ENCODE data around the gene FSD1L.

FSD1L gene

DNA sequence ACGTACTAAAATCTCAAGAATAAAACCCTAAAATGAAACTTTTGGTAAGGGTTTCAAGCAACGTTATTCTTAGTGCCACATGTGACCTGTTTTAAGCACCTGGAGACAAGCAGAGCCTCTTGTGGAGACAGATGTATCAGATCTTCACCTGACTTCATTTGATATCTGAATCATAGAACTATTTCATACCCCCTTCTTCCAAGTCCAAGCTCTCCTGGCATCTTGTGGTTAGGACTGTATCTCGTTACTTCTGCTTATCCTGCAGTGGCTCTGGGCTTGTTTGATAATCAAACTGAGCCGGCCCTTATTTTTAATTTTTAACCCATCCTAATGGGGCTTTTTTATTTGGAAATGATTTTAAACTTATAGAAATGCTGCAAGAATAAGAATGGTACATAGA, 11.1 kb upstream of the FSD1L start:
- no peak for DNase-seq

GRCh38 chr9:105437704-105438103, 10.1 kb upstream of the FSD1L start:
- DNase-seq, result no peak

DNA sequence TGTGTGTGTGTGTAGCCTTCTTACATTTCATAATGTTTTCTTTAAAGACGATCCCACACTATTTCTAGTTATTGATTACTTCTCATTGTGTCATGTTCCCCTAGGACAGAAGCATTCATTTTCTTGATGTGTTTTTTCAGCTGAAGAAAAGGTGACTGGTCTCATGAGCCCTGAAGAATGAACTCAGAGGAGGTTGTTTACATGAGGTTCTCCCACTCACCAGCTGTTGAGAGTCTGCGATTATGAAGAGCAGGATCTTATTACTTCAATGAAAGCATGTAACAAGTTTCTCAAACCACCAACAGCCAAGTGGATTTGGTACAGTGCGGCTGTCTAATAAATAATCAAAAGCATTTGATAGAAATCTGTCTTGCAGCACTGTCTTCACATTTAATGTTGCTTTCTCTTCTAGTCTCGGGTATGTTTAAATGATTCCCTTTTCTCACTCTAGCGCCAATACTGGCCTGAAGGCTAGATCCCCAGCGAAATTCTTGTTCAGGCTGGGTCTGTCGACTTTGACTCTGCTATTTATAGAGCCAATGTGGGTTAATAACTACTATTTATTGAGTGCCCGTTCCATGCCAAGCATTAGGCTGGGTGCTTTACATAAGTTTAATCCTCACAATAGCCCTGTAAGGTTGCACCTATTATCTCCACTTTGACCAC, 9.6 kb upstream of the FSD1L start:
- DNase-seq, result no peak

DNA sequence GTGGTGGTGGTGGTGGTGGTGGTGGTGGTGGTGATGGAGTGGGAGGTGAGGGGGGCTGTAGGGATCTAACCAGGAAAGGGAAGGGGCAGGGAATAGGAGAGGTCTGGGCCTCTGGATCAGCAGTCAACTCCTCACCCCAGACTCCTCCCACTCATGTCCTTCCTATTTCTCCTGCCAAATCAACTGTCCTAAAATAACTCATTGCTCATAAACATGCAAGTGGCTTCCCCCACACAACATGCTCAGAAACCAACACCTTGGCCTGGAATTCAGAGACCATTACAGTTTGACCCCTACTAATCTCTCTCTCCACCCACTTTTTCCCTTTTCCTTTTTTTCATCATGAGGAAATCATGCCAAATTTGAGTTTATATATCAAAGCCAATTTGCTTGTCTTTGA, 8.4 kb upstream of the FSD1L start:
- no peak for DNase-seq

GRCh38 chr9:105441616-105442160, 6.1 kb upstream of the FSD1L start:
- no peak for DNase-seq

DNA sequence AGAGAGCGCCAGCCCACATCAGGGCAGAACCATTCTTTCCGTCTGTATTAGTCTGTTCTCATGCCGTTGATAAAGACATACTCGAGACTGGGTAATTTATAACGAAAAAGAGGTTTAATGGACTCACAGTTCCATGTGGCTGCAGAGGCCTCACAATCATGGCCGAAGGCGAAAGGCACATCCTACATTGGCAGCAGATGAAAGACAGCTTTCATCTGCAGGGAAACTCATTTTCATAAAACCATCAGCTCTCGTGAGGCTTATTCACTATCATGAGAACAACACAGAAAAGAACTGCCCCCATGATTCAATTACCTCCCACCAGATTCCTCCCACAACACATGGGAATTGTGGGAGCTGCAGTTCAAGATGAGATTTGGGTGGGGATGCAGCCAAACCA, 4.7 kb upstream of the FSD1L start:
- DNase-seq, result no peak

DNA sequence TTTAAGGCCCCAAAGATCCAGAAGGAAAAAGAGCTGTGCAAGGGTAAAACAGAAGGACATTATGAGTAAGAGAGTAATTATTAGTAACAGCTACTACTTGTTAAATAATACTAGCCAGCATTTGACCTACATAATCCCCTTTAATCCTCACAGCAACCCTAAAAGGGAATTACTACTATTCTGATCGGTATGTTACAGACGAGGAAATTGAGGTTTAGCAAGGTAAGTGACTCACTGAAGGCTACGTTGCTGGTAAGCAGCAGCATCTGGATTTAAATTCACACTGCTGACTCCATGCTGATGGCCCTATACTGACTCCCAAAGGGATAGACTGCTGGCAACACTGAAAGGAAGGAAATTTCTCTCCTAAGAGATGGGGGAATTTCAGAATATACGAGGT, 3.7 kb upstream of the FSD1L start:
- peak; percentile 18 for DNase-seq

GRCh38 chr9:105445203-105445881, 2.5 kb upstream of the FSD1L start:
- DNase-seq, result no peak

DNA sequence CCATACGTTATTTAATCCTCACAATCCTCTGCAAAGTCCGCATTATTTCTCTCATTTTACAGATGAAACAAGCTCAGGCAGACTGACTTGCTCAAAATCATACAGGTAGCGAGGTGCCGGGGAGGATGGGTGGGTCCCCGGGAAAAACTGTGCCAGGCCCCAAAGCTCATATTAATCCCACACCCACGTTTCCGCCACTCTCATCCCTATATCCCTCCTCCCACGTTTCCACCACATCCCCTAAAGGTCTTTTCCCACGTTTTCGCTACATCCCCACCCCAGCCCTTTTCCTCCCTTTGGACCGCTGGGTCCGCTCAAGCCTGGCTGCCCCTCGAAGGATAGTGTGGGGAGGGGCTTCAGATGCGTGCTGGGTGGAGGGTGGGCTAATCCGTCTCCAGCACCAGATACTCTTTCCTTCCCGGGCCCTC, 434 bp upstream of the FSD1L start:
- DNase-seq, result no peak

DNA sequence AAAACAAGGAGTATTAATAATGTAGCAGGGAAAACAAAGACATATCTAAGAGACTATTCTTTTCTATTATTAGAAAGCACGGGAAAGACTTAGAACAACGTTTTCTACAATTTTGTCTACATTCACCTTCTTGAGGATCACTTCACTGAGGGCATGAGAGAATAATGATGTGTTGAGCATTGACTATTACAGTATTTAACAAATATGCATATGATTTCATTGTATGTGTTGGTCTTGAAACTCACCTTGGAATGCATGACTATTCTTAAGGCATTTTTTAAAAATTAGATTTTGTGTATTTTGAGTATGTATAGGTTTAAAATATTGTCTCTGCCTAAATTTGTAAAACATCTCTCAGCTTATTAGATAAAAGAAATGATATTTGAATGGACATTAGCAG, 1.2 kb downstream of the FSD1L start:
- DNase-seq, result no peak

GRCh38 chr9:105452185-105452584, 4.4 kb downstream of the FSD1L start:
- DNase-seq, result no peak

DNA sequence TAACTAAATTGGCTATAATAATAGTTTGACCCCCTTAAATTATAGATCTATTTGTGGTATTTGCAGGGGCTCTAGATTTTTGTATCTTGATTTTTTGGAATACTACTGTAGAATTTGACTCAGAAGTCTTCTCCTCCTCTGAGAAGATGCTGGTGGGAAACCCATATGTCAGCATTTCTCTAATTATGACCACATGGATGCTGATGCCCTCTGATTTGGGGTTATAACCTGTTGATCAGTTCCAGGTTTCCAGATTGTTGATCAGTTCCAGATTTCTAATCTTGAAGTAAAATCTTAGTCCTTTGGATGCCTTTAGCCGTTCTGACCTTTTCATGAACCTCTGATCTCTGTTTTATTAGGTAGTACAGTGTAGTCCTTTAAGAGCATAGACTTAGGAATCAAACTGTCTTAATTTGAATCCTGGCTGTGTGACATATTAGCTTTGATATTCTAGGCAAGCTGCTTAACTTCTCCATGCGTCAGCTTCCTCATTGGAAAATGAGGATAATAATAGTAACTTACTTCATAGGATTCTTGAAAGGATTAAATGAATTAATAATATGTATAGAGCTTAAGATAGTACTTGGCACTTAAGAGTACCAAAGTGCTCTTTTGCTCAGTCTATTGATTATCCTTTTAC, 8.1 kb downstream of the FSD1L start:
- no peak for DNase-seq

DNA sequence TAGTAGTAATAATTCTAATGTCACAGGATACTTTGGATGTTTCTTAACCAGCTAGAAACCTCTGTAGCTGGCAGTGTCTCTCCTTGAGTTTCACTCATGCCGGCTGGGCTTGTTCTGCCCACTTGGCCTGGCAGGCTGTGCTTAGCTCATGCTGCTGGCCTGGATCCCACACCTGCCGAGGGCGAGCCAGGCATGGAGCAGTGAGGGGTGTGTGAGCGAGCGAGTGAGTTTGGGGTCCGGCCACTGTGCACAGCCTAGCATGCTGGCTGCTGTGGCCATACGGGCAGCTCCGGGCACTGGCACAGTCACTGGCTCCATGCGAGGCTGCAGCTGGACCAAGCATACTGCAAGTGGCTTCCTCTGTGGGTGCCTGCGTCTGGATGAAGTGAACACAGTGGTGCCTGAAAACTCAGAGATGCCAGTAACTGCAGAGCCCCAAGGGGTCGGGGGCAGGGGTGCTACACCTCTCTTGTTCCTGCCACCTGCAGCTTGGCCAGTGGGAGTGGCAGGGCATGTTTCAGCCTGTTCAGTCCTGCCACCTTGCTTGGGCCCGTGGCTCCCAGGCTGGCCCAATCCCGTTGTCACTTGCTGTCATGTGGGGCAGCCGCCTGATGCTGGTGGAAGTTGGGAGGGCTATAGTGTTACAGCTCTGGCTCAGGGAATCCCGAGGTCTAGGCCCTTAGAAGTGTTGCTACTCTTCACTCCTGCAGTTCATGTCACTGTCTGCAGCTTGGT, 9.9 kb downstream of the FSD1L start:
- no peak for DNase-seq

GRCh38 chr9:105458404-105458803, 10.6 kb downstream of the FSD1L start:
- no peak for DNase-seq

DNA sequence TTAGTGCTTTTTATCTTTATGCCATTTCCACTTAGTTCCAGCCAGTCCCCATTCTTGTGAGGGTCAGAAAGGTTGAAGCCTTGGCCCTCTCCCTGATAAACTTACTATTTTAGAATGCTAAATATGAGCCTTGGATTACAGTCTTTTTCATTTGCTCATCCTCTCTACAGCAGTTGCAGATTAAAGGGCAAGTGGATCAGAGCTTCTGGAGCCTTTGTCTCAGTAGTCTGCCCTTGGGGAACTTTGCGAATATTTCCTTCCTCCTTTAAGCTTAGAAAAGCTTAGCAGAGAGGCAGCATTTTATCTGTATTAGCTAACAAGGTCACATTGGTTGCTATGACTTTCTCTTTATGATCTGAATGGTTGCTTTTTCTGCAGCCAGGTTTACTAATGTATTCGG, 11.5 kb downstream of the FSD1L start:
- DNase-seq, result no peak

- no peak for DNase-seq
Observed at GRCh38 chr9:105466898-105467455, 19.1 kb downstream of the FSD1L start.

DNA sequence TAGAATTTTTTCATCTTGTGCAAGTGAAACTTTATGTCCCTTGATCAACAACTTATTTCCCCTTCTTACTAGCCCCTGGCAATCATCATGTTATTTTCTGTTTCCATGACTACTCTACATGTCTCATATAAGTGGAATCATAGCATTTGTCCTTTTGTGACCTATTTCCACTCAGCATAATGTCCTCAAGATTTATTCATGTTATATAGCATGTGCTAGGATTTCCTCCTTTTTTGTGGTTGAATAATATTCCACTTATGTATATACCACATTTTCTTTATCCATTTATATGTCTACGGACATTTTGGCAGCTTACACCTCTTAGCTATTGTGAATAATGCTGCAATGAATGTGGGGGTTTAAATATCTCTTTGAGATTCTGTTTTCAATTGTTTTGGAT, 21.0 kb downstream of the FSD1L start:
- DNase-seq, result no peak

DNA sequence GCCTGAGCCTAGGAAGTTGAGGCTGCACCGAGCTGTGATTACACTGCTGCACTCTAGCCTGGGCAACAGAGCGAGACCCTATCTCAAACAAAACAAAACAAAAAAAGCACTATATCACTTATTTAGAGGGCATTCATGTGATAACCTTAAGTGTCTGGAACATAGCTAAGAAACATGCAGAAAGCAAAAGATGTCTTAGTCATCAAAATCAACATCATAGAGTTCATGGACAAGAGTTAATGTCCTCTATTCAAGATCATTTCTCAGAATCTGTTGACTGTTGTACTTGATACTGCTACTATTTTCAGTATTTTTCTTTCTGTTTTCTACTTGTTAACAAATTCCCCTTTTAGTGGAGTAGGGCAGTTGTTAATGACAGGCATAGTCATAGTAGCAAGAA, 25.4 kb downstream of the FSD1L start:
- DNase-seq, result no peak

GRCh38 chr9:105475302-105475701, 27.5 kb downstream of the FSD1L start:
- DNase-seq, result peak; percentile 15

GRCh38 chr9:105479846-105480245, 32.0 kb downstream of the FSD1L start:
- no peak for DNase-seq

- no peak for DNase-seq
Observed at GRCh38 chr9:105483618-105484017, 35.8 kb downstream of the FSD1L start.

- DNase-seq, result no peak
Observed at GRCh38 chr9:105484226-105484625, 36.4 kb downstream of the FSD1L start.

DNA sequence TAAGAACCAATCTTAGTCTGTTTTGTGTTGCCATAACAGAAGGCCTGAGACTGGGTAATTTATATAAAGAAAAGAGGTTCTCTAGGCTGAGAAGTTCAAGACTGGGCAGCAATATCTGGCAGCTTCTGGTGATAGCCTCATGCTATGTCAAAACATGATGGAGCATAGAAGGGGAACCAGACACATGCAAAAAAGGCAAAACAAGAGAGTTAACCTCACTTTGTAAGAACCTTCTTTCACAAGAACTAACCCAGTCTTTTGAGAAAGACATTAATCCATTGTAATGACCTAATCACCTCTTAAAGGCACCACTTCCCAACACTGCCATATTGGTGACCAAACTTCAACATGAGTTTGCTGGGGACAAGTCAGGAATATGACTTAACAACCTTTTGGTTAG, 37.3 kb downstream of the FSD1L start:
- DNase-seq, result peak; percentile 55
